ENCODE measurements around the gene MPRIP. TPM values are rescaled to one million over a fixed set of nuclear protein-coding genes. Genes with fewer than 3 reads are reported as not detected.
A peak's percentile ranks its signal among the peaks of the same experiment; 100 is the strongest.

MPRIP gene
- total and polyA plus RNA-seq, 3 experiments from 2014 or later = 40.3 to 184 (median 174) TPM

DNA sequence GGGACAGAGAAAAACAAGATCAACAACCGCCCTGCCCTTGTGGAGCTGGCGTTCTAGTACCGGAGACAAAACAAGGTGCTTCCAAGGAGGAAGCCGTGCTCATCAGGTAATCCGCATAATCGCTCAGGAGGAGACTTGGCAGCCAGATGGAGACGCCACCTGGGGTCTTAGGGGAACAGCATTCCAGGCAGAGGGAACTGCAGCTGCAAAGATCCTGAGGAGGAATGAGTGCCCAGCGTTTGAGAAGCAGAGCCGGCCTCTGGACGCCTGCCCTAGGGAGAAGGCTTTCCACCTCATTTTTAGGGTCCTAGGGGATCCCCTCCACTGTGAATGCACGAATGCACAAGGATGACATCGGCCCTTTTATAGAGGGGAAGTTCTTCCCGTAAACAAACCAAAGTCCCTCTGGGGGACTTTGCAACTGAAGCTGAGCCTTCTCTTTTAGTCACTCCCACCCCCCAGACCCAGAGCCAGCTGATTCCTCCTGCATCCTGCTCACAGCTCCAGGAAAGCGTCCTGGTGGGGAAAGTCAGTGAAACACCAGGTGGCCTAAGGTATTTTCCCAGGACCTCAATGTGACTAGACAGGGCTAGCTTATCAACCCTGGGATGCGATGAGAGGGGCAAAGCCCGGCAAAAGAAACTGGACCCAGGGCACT is 13.2 kb upstream of the MPRIP start:
- POLR2A ChIA-PET = no interaction called here
- Mint-ChIP-seq H3K4me3 (no peak overlapping the region), H3K27me3 (peaks cover 0 to 2% of the 10 kb centered on the region in 2 donors), H3K36me3 (no peaks in the 10 kb centered on the region), H3K4me1 (no peaks in the 10 kb centered on the region), H3K27ac (no peak overlapping the region), H3K9me3 (no peaks in the 10 kb centered on the region)
- Histone ChIP-seq H3K4me3 (ENCODE audit: low read length) (no peak overlapping the region), H3K4me1 (ENCODE audit: insufficient read depth, low read length) (no peaks in the 10 kb centered on the region), H3K9me3 (ENCODE audit: low read length) (no peaks in the 10 kb centered on the region), H3K27ac (ENCODE audit: low read depth, low read length) (no peak overlapping the region), H3K27me3 (ENCODE audit: insufficient read depth, low read length, poor library complexity, severe bottlenecking) (no peaks in the 10 kb centered on the region), H3K36me3 (ENCODE audit: insufficient read depth, low read length) (no peaks in the 10 kb centered on the region)
- CTCF ChIA-PET = interaction anchor here (1.3 kb wide), 1 partner anchor 25 kb away, joined by 3 read pairs; no protein-coding TSS in a partner anchor
- DNase-seq = no peak

DNA sequence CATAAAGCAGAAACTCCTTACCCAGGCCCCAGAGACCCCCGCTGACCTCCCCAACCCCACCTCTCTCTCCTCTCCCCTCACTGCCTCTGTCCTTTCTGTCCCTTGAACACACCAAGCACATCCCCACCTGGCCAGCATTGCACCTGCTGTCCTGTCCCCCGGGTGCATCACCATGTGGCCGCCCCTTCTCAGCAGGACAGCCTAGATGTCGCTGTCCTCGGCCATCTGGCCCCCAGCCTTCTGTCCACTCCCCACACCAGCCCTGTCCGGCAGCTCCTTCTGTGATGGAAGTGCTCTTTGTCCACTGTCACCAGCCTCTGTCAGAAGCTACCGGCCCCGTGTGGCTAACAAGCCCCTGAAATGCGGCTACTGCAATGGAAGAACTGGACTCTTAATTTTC is 12.3 kb upstream of the MPRIP start:
- no peaks in the 10 kb centered on the region for H3K36me3 Mint-ChIP-seq
- Histone ChIP-seq H3K4me1 (ENCODE audit: insufficient read depth, low read length) (no peaks in the 10 kb centered on the region), H3K4me3 (ENCODE audit: low read length) (no peak overlapping the region), H3K27ac (ENCODE audit: low read depth, low read length) (no peak overlapping the region), H3K9me3 (ENCODE audit: low read length) (no peaks in the 10 kb centered on the region), H3K27me3 (ENCODE audit: insufficient read depth, low read length, poor library complexity, severe bottlenecking) (no peaks in the 10 kb centered on the region), H3K36me3 (ENCODE audit: insufficient read depth, low read length) (no peaks in the 10 kb centered on the region)
- no peak overlapping the region for H3K4me3 Mint-ChIP-seq
- DNase-seq = no peak
- H3K4me1 Mint-ChIP-seq = no peaks in the 10 kb centered on the region
- H3K9me3 Mint-ChIP-seq = no peaks in the 10 kb centered on the region
- H3K27me3 Mint-ChIP-seq = peaks cover 0 to 2% of the 10 kb centered on the region in 2 donors
- H3K27ac Mint-ChIP-seq = peak overlapping the region in 1 of 8 donors; percentile 59
- ChIA-PET CTCF (no interaction called here), POLR2A (no interaction called here)

DNA sequence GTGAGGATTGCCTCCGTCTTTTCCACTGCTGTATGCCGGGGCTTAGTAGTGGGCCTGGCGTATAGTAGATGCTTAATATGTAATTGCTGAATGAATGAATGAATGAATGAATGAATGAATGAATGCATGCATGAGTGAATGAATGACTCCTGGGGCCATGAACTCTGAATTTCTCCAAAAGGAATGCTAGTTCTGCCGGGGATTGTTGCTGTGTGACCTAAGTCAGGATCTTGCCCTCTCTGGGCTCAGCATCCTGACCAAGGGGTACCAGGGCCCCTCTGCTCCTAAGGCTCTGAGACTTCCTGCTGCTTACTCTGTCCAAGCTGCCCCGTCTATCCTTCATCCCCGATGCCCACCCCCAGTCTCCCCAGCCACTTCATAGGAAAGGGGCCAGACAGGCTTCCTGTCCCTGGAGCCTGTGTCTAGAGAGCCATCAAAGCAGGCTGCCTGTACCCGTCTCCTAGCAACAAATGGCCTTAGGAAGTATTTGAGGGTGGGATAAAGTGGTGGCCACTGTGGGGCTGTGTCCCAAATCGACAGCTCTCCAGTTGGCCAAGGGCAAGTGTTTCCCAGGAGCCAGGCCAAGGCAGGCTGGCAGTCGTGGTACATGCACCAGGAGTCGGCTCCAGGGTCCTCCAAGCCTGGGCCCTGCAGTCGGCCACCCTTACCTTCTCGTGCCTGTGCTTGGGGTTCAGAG is 11.6 kb upstream of the MPRIP start:
- no peak for DNase-seq
- Mint-ChIP-seq H3K27me3 (peaks cover 0 to 2% of the 10 kb centered on the region in 2 donors), H3K9me3 (no peaks in the 10 kb centered on the region), H3K4me1 (no peaks in the 10 kb centered on the region), H3K4me3 (no peak overlapping the region), H3K36me3 (no peaks in the 10 kb centered on the region), H3K27ac (no peak overlapping the region)
- H3K4me3 ChIP-seq (ENCODE audit: low read length) = no peak overlapping the region
- ChIA-PET CTCF (no interaction called here), POLR2A (no interaction called here)
- H3K4me1 ChIP-seq (ENCODE audit: insufficient read depth, low read length) = no peaks in the 10 kb centered on the region
- no peak overlapping the region for H3K27ac ChIP-seq (ENCODE audit: low read depth, low read length)
- no peaks in the 10 kb centered on the region for H3K36me3 ChIP-seq (ENCODE audit: insufficient read depth, low read length)
- H3K27me3 ChIP-seq (ENCODE audit: insufficient read depth, low read length, poor library complexity, severe bottlenecking) = no peaks in the 10 kb centered on the region
- no peaks in the 10 kb centered on the region for H3K9me3 ChIP-seq (ENCODE audit: low read length)

DNA sequence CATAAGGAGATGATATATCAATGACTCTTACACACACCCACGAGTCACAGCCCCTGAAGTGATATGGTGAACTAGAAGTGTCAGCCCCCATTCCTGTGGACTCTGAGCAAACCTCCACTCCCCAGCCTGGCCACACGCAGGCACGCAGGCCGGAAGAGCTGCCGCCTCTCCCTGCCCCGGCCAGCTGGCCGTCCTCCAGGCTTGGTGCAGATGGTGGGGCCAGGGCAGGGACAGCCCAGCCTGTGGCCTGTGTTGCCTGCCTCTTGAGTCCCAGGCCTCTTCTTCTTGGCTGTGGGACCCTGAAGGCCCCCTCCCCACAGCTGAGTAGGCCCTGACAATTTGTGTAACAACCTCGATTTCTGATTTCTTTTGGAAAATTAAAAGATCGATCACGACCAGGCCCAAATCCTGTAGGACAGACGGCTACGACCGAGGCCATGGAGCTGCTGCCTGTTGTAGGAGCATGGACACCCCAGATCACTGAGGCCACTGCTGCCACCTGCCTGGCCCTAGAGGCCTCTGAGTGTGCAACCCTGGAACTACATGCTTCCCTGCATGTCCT is 10.0 kb upstream of the MPRIP start:
- POLR2A ChIA-PET = no interaction called here
- no peaks in the 10 kb centered on the region for H3K4me1 Mint-ChIP-seq
- CTCF ChIA-PET = no interaction called here
- Histone ChIP-seq H3K27ac (ENCODE audit: low read depth, low read length) (no peak overlapping the region), H3K27me3 (ENCODE audit: insufficient read depth, low read length, poor library complexity, severe bottlenecking) (no peaks in the 10 kb centered on the region), H3K4me3 (ENCODE audit: low read length) (no peak overlapping the region), H3K36me3 (ENCODE audit: insufficient read depth, low read length) (no peaks in the 10 kb centered on the region), H3K9me3 (ENCODE audit: low read length) (no peaks in the 10 kb centered on the region), H3K4me1 (ENCODE audit: insufficient read depth, low read length) (no peaks in the 10 kb centered on the region)
- H3K27ac Mint-ChIP-seq = no peak overlapping the region
- H3K9me3 Mint-ChIP-seq = no peaks in the 10 kb centered on the region
- DNase-seq = no peak
- no peak overlapping the region for H3K4me3 Mint-ChIP-seq
- H3K36me3 Mint-ChIP-seq = no peaks in the 10 kb centered on the region
- peaks cover 0 to 2% of the 10 kb centered on the region in 2 donors for H3K27me3 Mint-ChIP-seq

DNA sequence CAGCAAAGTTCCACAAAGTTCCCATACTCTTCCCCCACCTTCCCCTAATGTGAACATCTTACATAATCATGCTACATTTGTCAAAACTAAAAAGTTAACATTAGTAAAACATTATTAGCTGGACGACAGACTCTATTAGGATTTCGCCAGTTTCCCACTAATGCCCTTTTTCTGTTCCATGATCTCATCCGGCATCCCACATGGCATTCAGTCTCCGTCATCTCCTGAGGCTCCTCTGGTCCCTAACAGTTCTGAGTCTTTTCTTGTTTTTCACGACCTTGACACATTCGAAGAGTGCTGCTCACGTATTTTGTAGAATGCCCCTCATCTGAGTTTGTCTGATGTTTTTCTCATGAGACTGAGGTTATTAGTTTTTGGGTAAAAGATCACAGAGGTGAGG is 8.8 kb upstream of the MPRIP start:
- Histone ChIP-seq H3K4me3 (ENCODE audit: low read length) (no peak overlapping the region), H3K27ac (ENCODE audit: low read depth, low read length) (no peak overlapping the region), H3K4me1 (ENCODE audit: insufficient read depth, low read length) (no peaks in the 10 kb centered on the region), H3K36me3 (ENCODE audit: insufficient read depth, low read length) (no peaks in the 10 kb centered on the region), H3K9me3 (ENCODE audit: low read length) (no peaks in the 10 kb centered on the region), H3K27me3 (ENCODE audit: insufficient read depth, low read length, poor library complexity, severe bottlenecking) (no peaks in the 10 kb centered on the region)
- no peak for DNase-seq
- Mint-ChIP-seq H3K36me3 (no peaks in the 10 kb centered on the region), H3K27ac (no peak overlapping the region), H3K4me3 (no peak overlapping the region), H3K9me3 (no peaks in the 10 kb centered on the region), H3K4me1 (no peaks in the 10 kb centered on the region), H3K27me3 (peaks cover 0 to 2% of the 10 kb centered on the region in 2 donors)
- ChIA-PET POLR2A (no interaction called here), CTCF (interaction anchor here (0.6 kb wide), 1 partner anchor 90 kb away, joined by 3 read pairs; no protein-coding TSS in a partner anchor)

DNA sequence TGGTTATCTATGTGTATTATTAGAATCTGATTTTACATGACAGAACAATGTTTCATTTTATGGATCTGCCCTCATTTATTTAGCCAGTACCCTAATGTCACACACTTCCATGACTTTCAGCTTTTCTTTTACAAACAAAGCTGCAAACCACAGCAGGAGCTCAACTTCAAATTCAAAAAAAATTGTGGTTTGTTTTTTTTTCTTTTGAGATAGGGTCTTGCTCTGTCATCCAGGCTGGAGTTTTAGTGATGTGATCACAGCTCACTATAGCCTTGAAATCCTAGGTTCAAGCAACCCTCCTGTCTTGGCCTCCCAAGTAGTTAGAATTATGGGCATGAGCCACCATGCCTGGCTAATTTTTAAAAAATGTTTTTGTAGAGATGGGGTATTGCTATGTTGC is 8.2 kb upstream of the MPRIP start:
- H3K36me3 Mint-ChIP-seq = no peaks in the 10 kb centered on the region
- no peak overlapping the region for H3K27ac Mint-ChIP-seq
- H3K27me3 Mint-ChIP-seq = peaks cover 0 to 2% of the 10 kb centered on the region in 2 donors
- no peak overlapping the region for H3K4me3 ChIP-seq (ENCODE audit: low read length)
- H3K27me3 ChIP-seq (ENCODE audit: insufficient read depth, low read length, poor library complexity, severe bottlenecking) = no peaks in the 10 kb centered on the region
- CTCF ChIA-PET = interaction anchor here (0.6 kb wide), 1 partner anchor 89 kb away, joined by 3 read pairs; no protein-coding TSS in a partner anchor
- POLR2A ChIA-PET = no interaction called here
- H3K4me1 Mint-ChIP-seq = no peaks in the 10 kb centered on the region
- no peak overlapping the region for H3K4me3 Mint-ChIP-seq
- H3K27ac ChIP-seq (ENCODE audit: low read depth, low read length) = no peak overlapping the region
- H3K4me1 ChIP-seq (ENCODE audit: insufficient read depth, low read length) = no peaks in the 10 kb centered on the region
- no peaks in the 10 kb centered on the region for H3K9me3 ChIP-seq (ENCODE audit: low read length)
- no peaks in the 10 kb centered on the region for H3K9me3 Mint-ChIP-seq
- H3K36me3 ChIP-seq (ENCODE audit: insufficient read depth, low read length) = no peaks in the 10 kb centered on the region
- DNase-seq = no peak

DNA sequence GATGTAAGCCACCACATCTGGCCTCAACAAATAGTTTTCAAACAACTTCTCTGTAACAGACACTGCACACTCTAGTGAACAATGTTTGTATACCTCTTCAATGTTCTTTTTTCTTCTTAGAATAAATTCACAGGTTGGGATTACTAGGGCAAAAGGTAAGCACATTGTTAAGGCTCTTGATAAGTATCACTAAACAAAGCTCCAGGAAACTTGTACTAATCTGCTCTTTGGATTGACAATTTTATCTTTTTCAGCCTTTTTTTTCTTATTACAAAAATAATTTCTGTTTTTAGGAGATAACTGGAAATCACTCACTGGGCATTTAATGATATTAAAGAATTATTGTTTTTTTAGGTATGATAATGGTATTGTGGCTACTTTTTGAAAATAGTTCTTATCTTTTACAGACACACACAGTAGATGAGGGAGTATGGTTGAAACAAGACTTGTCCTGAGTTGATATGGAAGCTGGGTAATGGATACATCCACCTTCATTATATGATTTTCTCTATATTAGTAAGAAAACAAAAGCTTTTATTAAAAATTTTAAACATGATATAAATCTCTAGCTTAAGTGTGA is 7.7 kb upstream of the MPRIP start:
- no peak overlapping the region for H3K4me3 Mint-ChIP-seq
- no peaks in the 10 kb centered on the region for H3K27me3 Mint-ChIP-seq
- ChIA-PET CTCF (no interaction called here), POLR2A (no interaction called here)
- no peak overlapping the region for H3K27ac Mint-ChIP-seq
- H3K4me1 Mint-ChIP-seq = no peaks in the 10 kb centered on the region
- H3K9me3 Mint-ChIP-seq = no peaks in the 10 kb centered on the region
- Histone ChIP-seq H3K27ac (ENCODE audit: low read depth, low read length) (no peak overlapping the region), H3K36me3 (ENCODE audit: insufficient read depth, low read length) (no peaks in the 10 kb centered on the region), H3K4me1 (ENCODE audit: insufficient read depth, low read length) (no peaks in the 10 kb centered on the region), H3K27me3 (ENCODE audit: insufficient read depth, low read length, poor library complexity, severe bottlenecking) (no peaks in the 10 kb centered on the region), H3K9me3 (ENCODE audit: low read length) (no peaks in the 10 kb centered on the region), H3K4me3 (ENCODE audit: low read length) (no peak overlapping the region)
- no peak for DNase-seq
- no peaks in the 10 kb centered on the region for H3K36me3 Mint-ChIP-seq

DNA sequence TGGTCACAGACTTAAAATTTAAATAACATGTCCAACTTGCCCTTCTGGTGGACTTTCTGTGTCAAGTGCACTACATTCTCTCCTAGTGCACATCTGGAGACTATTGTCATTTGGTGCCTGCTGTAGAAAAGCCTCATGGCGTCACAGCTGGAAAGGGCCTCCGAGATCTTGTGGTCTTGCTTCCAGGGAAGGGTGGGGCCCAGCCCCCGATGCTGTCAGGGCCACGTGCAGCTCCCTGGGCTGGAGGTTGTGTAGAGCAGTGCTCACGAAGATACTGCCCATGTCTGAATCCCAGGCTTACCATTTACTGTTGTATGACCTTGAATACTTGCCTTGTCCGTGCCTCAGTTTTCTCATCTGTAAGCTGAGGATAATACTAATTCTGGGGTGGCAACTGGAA is 6.8 kb upstream of the MPRIP start:
- Mint-ChIP-seq H3K4me1 (no peaks in the 10 kb centered on the region), H3K4me3 (no peak overlapping the region)

More for the DNA sequence above, 6.8 kb upstream of the MPRIP start:
- no peaks in the 10 kb centered on the region for H3K4me1 ChIP-seq (ENCODE audit: insufficient read depth, low read length)
- DNase-seq = no peak
- H3K9me3 ChIP-seq (ENCODE audit: low read length) = no peaks in the 10 kb centered on the region
- ChIA-PET POLR2A (interaction anchor here (0.6 kb wide), 1 partner anchor 94 kb away, joined by 5 read pairs; no protein-coding TSS in a partner anchor), CTCF (no interaction called here)
- Mint-ChIP-seq H3K9me3 (no peaks in the 10 kb centered on the region), H3K27me3 (no peaks in the 10 kb centered on the region), H3K27ac (peak overlapping the region in 1 of 8 donors; percentile 66), H3K36me3 (no peaks in the 10 kb centered on the region)
- no peaks in the 10 kb centered on the region for H3K27me3 ChIP-seq (ENCODE audit: insufficient read depth, low read length, poor library complexity, severe bottlenecking)
- H3K27ac ChIP-seq (ENCODE audit: low read depth, low read length) = no peak overlapping the region
- no peak overlapping the region for H3K4me3 ChIP-seq (ENCODE audit: low read length)
- H3K36me3 ChIP-seq (ENCODE audit: insufficient read depth, low read length) = no peaks in the 10 kb centered on the region

Data from CD8-positive, alpha-beta memory T cell (primary cell).